G401 (cell line): ENCODE data around the gene MB21D2. TPM values are rescaled to one million over a fixed set of nuclear protein-coding genes. Genes with fewer than 3 reads are reported as not detected.

ENCODE experiments used
- DNase-seq: peaks from one replicate; pipeline ENCODE4 v3.0.0-alpha.2; 2015; ENCODE audit warnings: low spot score
- in situ Hi-C: cut with HindIII; loops from 2 replicates; pipeline ENCODE4 v1.10.0; 2016; ENCODE audit warnings: low sequenced_read_pairs, mixed read lengths
- total RNA-seq: library from RNA; depleted of rRNA; stranded (reverse); fragments of >200 nt; shearing (Covaris generic); gene quantifications from 2 replicates; pipeline ENCODE4 v1.2.3, GENCODE V29; 2014

MB21D2 gene
- total RNA-seq, 1 experiment from 2014 or later: 0.71 TPM

GRCh38 chr3:192897005-192897404 lies 20.7 kb downstream of the MB21D2 start:
- no peak for DNase-seq
- in situ Hi-C loops: no loop called here

- DNase-seq: no peak
- in situ Hi-C loops: no loop called here
These were observed 21.4 kb downstream of the MB21D2 start for GRCh38 chr3:192896208-192896607.

DNA sequence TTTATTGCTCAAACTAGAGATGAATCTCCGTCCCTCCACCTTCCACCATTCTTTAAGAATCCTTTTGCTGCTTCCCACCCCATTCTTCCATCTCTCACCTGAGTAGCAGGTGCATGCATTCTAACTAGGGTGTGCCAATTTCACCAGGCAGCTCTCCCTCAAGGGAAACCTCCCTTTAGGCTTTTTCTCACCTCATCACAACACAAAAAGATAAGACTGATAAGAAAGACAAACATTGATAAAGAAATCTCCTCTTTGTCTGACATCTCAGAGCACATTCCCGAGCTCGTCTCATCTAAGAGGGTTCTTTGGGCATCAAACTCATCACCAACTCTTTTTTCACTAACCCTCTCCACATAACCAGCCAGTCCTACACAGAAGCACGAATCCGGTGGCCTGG lies 23.0 kb downstream of the MB21D2 start:
- in situ Hi-C loops: no loop called here
- DNase-seq: no peak

DNA sequence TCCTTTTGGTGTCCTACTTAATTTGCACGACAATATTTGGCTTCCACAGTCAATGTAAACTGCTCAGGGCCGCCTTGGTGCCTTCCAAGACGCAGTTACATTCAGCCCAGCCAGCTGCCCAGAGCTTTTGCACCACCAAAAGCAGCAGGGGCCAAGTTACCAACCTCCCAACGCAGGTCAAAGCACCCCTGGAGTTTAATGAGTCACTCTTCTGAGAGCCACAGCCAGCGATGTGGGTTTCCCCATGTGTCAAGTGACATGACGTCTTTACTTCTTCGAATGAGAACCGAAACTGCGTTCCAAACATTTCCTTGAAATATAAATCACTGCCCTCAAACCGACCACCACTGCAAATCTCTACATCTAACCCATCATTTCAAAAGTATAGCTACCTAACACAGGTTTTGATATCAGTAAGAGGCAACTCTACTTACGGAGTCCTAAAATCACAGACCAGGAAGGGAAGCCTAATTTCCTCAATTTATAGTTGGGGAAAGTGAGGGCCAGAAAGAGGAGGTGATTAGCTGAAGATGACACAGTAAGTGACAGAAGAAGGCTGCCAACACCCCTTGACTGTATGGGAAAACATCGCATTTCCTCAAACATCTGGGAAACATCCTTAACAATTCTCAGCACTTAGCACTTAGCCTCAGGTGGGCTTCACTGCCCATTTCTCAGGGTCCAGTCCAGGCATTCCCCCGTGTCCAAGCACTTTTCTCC lies 24.5 kb downstream of the MB21D2 start:
- DNase-seq: no peak

GRCh38 chr3:192890347-192891335 lies 27.0 kb downstream of the MB21D2 start:
- in situ Hi-C loops: no loop called here
- DNase-seq: no peak

More for the DNA sequence above, 24.5 kb downstream of the MB21D2 start:
- in situ Hi-C loops: no loop called here

DNA sequence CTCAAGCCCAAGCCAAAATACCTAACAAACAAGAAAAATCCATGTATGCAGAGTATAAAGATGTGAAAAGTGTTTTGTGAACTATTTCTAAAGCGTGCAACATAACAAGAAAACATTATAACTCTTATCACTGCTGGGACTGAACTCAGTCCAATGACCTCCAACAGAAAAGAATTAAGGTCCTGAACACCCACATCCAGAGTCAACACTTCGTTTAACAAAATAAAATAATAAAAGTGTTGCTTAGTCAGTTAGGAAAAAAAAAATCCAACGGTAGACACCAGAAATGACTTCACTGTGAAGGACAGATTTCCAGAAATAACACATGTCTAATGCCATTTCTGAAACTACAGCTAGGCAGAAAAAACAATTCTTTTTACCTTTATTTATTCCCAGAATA lies 28.0 kb downstream of the MB21D2 start:
- no peak for DNase-seq
- in situ Hi-C loops: no loop called here

DNA sequence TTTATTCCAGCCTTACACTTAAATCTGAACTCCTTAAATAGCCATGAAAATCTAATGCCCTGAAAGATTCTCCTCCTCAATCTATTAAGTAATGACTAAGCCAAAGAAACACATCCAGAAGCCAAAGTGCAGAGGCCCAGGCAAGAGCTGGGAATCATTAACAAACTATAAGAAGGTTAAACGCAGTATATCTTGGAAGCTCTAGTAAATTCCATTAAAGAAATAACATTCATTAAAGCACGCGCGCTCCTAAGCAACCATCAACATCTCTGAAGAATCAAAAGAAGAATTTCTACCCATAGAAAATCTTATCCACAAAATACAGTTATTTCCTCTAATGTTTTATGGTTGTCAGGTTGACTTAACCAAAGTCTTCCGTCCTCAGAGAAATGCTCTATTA lies 29.5 kb downstream of the MB21D2 start:
- in situ Hi-C loops: no loop called here
- no peak for DNase-seq

- in situ Hi-C loops: no loop called here
- DNase-seq: no peak
These were observed 30.0 kb downstream of the MB21D2 start for GRCh38 chr3:192887701-192888100.

DNA sequence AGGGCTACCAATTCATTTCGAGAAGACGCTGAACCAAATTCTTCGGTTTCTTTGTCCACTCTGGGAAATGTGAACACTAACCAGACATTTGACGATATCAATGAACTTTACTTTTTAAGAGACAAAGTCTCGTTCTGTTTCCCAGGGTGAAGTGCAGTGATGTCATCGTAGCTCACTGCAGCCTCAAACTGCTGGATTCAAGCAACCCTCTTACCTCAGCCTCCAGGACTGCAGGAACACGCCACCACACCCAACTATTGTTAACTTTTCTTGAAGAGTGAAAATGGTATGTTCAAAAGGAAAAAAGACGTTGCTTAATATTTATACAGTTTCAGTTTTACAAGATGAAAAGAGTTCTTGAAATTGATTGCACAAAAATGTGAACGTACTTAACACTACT lies 30.6 kb downstream of the MB21D2 start:
- DNase-seq: no peak
- in situ Hi-C loops: no loop called here

GRCh38 chr3:192884777-192885773 lies 32.6 kb downstream of the MB21D2 start:
- no peak for DNase-seq

DNA sequence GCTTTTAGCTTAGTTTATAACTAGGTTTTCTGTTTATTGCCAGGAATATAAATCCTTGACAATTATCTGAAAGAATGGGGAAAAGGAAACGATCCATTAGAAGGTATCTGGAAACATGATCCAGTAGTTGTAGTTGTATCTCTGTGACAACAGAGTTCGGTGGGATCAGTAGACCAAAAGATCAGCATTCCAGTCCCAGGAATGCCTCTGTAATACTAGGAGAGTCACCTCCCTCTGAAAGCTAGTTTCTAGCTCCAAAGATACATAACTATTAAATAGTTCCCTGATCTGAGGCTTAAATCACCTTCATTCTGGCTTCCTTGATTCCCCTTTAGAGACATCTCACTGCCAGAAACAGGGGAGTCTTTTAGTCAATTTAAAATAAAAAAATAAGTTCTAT lies 34.1 kb downstream of the MB21D2 start:
- DNase-seq: no peak
- in situ Hi-C loops: no loop called here

More at GRCh38 chr3:192884777-192885773, 32.6 kb downstream of the MB21D2 start:
- in situ Hi-C loops: no loop called here

- in situ Hi-C loops: no loop called here
- DNase-seq: no peak
These were observed 36.4 kb downstream of the MB21D2 start for GRCh38 chr3:192881159-192881786.

GRCh38 chr3:192880313-192880712 lies 37.3 kb downstream of the MB21D2 start:
- no peak for DNase-seq
- in situ Hi-C loops: no loop called here

DNA sequence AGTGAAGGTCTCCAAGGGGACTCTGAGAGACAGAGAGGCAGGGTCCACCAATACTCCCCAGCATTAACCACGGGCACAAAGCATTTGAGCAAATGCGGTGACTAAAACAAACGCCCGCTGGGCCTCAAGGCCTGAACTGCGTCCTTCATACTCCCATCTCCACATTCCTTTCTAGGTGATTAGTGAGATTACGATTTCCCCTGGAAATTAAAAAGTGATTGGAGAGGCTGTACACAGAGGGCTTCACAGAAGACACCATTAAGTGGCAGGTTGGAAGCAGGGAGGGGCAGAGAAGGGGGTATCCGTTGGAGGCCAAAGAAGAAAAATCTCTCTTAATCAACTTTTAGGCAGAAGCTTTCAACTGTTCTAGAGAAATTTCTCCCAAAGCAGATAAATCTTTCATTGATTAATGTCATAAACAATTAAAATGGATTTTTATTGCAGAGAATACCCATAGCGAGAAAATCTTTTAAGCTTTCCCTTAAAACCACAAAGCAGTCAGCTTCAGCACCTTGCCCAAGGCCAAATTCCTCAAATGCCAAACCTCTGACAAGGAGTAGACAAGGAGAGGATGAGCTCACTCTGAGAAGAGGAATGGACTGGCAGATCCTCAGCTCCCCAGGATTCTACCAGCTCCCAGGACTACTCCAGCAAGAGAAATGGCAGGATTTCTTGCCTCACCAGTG lies 38.2 kb downstream of the MB21D2 start:
- in situ Hi-C loops: no loop called here
- no peak for DNase-seq

- in situ Hi-C loops: no loop called here
- DNase-seq: no peak
These were observed 41.6 kb downstream of the MB21D2 start for GRCh38 chr3:192875971-192876565.

DNA sequence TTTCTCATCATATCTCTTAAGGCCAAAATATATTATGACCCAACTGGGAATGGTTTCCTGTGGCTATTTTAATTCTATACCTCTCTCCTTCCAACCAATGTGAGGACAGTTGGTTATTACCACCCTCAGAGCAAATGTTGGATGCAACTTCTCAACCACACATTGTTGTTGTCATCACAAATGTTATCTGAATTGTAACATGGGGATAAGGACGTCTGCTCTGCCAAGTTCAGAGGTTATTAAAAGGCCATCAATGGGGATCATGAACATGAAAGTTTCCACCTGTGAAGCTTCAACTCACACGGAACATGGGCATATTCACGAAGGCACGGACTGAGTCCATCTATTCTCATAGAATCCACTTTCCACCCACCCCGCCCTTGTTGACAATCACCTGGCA lies 46.8 kb downstream of the MB21D2 start:
- no peak for DNase-seq
- in situ Hi-C loops: no loop called here

DNA sequence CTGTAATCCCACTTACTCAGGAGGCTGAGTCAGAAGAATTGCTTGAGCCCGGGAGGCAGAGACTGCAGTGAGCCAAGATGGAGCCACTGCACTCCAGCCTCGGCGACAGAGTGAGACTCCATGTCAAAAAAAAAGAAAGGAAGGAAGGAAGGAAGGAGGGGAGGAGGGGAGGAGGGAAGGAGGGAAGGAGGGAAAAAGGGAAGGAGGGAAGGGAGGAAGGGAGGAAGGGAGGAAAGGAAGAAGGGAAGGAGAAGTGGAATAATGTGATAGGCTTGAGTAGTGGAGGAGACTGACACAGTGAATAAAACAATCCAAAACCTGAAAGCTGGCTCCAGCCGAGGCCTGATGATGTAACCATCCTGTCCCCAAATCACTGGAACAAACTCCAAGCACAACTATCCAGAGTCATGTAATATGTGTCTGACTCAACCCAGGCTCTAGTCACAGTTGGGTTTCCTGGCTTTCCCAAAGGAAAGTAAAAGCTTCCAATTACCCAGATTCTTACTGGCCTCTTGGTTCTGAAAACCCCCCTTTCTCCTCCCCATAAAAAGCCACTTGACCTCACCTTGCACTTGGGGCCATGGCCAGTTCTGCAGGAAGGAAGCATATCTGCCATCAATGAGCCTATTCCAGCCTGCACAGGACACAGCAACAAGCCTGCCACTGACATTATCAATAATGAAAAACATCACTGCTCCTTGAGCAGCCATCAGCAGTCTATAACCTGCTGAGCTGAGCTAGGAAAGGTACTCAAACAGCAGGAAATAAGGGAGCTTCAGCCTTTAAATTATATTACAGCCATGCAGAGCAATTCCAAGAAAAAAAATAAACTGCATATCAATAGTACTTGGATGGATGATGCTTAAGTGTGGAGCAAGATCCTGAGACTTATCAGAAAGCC lies 48.3 kb downstream of the MB21D2 start:
- in situ Hi-C loops: no loop called here
- no peak for DNase-seq
